SKM-1 treated with dmso at 0.1 percent for 144 hours (cell line): ENCODE measurements around the gene RREB1.

Source experiments
- DNase-seq: peaks from one replicate; lab custom pipeline; 2025; ENCODE audit not compliant: unreplicated experiment; lab: John Stamatoyannopoulos, UW

Gene RREB1

DNA sequence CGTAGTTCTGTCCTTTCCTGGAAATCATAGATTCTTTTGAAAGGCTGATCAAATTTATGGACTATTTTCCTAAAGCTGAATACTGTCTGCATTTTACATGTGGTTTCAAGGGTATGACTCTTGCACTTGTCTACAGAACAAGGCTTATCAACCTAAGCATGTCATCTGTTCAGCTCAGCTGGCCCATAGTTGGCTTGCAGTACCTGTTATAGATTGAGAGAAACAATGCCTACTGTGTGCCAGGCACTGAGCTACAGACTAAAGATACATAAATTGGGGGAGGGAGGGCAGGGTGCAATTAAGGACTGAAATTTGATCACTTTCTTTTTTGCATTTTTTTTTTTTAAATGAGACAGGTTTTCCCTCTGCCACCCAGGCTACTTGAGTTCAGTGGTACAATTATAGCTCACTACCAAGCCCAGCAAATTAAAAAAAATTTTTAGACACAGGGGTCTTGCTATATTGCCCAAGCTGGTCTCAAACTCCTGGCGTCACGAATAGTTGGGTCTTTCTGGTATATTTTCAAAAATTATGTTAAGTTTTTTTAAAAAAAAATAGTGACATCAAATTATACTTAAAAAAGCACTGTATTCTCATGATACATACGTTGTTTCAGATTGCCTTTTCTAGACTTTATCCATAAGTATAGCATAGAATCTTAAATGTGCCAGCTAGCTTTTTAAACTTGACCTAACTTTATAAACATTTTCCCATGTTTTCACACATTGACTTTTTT, 52.2 kb downstream of the RREB1 start:
- DNase-seq, result no peak

DNA sequence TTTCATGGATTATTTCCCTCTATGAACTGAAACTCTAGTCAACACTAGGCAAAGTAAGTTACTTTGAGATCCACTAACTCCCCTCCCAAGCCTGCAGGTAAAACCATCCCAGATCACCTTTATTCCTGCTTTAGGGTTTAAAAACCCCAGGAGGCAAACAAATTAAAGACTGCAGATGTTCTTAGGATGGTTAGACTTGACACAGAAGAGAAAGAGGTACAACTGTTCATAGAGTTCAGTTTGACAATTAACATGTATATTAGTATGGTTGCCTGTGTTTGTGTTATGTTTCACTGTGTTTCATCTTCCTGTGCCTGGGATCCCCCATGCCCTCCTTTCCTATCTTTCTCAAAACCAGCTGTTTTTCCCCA, 53.5 kb downstream of the RREB1 start:
- DNase-seq, result no peak

DNA sequence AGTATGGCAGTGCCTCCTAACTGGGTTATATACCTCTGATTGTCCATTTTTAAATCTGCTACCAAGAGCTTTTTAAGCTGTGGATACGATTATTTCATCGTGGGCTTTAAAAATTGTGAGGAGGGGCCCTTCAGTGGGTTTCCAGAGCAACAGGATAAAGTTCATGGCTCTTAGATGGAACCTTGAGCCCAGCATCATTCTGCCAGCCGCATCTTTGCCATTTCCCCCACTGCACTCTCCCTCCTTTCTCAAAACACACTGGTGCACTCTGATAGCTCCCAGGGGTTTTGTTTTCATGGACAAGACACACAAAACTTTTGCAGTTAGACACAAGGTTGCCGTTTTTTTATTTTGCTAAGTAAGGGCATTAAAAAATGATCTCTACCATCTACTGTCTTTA, 54.1 kb downstream of the RREB1 start:
- DNase-seq, result no peak

DNA sequence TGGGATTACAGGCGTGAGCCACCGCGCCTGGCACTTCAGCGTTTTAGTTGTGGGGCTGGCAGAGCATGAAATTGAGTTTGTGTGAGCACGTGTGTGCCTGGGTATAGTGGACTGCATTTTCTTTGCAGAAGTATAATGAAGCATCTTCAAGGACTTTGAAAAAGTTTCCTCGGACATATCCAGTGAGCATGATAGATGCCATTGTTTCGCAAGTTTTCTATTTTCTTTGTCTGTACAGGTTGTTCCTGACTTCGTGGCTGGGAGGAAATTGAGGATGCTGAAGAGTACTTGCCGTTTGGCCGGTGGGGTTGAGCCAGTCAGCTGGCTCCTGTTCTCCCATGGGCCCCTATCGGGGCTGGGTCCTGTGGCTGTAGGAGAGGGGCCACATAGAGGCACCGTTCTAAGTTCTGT, 55.9 kb downstream of the RREB1 start:
- DNase-seq, result no peak

DNA sequence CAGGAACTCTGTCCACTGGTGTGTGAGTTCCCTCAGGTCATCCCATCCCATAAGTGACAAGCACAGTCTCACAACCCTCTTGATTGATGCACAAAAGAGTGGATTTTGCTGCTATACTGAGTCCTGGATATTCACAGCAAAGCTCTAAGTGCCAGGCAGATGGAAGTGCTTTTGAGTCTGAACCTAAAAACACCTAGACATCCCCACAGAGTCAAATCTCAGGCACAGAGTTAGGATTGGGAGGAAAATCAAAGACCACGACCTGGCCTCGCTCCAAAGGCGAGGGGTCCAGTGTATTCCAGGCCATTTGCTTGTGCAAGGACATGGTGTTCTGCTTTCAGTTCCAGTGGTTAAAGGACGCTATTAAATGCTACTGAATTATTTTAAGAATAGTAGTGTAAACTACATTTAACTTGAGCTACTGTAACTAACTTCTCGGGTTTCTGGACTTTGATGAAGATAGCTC, 56.8 kb downstream of the RREB1 start:
- no peak for DNase-seq

DNA sequence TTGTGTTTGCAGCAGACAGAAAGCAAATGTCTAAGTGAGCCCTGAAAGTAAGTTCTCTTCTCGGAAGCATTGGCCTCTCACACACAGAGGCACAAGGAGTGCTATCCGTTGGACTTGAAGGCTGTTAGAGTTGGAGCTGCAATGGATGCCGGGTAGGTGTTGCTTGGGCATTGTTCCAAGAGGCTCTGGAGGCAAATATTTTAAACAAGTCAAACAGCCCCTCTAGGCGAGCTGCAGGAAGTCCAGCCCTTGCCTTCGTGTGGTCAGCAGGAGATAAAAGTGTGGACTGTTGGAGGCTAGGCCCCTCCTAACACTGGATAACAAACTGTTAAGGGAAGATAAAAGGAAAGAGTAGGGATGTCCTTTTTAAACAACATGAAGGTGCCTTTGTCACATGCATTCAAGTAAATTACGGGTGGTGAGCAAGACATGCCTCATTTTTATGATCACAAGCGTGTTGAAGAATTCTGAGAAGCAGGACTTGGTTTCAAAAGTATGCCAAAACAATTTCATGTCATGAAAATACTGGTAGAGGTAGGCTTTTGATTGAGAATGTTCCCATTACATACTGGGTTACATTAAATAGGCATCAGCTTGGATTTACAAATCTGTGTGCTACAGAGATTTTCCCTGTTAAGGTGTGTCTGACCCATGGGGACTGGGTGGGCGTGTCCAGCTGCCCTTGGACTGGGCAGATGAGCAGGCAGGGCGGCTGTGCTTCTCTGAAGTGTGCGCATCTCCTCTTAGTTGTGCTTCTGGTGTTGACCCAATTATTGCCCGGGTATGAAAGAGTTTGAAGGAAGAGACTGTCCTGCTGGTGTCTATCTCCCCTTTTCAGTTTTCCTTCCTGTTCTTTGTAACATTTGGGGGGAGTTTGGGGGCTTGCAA, 57.5 kb downstream of the RREB1 start:
- no peak for DNase-seq

DNA sequence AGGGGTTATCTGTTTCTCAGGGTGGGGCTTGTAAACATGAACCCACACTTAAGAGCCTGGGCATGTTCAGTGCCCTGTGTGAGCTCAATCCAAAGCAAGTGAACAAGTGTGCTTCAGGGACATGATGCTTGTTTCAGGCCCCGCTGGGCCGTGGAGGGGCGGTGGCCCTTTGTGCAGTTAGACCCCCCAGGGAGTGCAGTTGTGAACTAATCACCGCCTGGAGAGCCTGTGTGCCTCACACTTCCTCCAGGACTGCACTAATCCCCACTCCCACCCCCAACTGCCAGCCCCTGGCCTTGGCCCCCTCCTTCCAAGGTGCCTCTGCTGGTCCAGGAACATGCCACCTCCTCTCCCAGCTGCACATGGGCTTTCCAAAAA, 58.1 kb downstream of the RREB1 start:
- no peak for DNase-seq

DNA sequence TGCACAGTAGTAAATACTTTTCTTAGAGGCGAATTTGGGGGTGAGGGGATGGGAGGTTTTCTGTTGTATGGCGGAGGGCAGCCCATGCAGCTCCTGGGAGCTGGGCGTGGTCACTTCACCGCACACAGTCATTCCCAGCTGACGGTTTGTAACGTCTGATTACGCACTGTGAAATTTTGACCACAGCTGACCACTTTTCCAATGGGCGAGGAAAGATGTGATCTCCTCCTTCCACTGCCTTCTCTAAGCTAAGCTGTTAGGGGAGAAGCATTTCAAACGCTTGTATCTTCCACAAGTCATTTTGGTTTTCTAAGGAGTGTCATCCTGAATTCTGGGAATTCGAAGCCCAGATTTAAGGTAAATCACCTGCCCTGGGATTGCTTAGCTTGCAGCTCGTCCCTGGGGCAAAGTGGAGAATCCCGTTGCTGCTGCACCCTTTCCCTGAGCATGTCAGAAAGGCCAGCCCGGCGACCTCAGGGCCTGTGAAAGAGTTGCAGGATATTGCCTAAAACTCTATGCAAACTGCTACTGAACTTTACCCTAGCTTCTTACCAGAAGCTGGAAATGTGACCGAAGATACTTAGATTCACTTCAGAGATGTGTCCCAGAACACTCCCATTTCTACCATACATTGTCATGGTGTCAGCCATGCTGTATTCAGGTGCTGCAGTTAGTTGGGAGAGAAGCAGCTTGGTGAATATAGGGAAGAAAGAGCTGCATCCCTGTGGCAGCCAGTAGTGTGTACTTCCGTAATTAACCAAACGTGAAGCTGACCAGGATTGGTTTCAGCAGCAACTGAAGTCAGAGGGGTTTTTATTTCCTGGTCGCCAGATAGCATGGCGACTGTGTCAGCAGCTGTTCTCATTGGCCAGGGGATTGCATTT, 58.9 kb downstream of the RREB1 start:
- peak; percentile 85 for DNase-seq

DNA sequence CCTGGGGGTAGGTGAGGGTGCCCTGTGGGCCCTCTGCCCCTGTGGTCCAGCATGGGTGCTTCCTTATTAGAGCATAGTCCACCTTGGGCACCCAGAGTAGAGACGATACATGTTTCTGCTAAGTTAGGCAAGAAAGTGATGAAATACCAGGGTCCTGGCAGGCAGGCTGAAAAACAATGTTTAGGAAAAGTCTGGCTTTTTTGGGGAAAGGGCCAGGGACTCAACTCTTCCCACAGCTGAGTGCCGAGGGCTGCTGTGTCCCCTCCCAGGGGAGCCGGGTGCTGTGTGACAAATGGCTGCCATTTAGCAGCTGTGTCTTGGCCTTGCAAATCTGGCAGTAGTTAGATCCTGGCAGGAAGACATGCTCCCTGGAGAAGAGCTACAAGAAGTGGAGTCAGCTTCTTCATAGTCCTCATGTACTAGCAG, 61.5 kb downstream of the RREB1 start:
- no peak for DNase-seq

DNA sequence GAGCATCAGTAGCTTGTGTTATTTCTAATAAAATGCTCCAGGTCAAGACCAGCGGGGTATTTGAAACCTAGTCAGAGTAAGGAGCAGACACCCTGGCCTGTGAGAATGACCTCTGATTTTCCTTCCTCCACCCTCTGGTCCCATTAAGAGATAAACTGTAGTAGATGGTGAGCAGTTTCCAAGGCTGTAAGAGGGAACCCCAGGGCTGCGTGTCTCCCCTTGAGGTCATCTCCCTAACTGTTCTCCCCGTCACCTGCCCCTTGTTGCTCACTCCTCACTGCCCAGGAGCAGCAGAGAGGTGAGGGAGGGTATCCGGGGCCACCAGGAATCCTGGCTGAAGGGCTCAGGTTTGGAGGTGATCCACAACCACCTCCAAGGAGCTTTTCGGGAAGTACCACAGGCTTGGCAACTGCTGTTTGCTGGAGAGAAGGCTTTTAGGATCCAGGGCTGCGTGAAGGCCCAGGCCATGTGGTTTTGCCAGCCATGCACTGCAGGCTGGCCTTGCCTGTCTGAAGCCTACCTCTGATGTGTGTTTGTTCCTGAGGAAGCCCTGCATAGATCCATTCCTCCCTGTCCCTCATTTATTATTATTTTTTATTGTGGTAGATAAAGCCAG, 62.5 kb downstream of the RREB1 start:
- DNase-seq, result no peak

DNA sequence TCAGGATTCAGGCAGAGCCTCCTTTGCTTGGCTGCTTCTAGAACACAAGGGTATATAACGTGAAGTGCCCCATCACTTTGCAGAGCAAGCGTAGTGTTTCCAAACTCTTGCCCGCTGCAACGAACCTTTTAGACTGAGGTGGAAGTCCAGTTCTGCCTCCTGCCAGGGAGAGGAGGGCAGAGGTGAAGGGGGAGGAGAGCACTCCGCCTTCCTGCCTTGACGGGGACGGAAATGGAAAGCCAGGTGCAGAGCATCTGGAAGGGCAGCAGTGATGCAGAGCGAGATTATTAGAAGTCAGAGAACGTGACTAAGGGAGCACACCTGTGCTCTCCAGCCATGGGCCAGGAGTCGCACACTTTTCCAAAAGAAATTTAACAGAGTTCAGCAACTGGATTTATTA, 63.4 kb downstream of the RREB1 start:
- no peak for DNase-seq

DNA sequence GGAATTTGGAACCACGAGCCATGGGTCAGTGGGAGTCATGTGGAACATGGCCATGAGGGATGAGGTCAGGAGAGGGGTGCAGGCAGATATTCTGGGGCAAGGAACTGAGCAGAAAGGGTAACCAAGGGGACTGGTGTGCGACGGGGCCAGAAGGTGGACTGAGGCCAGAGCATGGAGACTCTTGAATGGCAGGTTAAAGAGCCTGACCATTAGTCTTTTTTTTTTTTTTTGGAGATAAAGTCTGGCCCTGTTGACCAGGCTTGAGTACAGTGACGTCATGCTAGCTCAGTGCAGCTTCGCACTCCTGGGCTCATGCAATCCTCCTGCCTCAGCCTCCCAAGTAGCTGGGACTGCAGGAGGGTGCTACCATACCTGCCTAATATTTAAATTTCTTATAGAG, 64.0 kb downstream of the RREB1 start:
- DNase-seq, result no peak

DNA sequence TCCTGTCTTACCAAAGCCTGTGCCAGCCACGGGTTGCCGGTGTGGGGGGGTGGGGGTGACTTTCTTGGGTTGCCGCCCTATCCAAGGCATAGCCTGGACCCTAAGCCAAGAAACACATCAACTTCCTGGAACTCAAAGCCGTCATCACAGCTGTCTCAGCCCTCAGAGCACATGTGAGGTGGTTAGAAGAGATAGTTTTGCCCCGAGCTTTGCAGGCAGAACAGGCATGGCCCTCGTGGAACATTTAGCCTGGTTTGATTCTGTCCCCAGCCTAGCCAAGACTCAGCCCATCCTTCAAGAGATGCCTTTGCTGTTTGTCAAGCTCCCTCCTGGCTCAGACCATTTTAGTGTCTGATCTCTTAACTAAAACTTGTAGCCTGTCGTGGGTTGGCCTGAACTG, 64.9 kb downstream of the RREB1 start:
- DNase-seq, result no peak

DNA sequence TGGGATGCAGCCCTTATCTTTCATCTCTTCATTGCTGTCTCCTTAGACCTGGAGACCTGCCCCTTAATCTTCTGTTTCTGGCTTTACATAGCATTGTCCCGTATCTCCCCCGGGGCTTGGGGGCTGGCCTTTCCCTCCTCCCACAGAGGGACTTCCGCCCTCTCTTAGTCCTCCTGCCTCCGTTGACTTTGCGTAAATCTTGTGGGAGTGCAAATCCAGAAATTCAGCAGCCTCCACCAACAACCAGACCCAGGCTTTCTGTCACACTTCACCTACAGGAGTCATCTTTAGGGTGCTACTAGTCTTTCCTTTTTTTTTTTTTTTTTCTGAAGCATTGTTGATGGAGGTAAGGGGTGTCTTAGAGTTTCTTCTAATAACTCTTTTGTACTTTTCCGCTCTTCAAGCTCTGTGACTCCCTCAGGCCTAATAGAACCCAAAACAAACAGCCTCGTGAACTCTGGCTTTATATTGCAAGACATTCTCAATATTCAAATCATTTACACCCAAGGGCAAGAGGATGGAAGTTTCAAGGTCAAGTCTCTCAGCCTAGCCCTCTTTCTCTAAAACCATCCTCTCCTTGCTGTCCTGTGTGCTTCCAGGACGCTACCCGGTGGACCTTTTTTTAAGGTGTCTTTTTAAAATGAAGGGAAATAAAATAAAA, 66.2 kb downstream of the RREB1 start:
- DNase-seq, result no peak

DNA sequence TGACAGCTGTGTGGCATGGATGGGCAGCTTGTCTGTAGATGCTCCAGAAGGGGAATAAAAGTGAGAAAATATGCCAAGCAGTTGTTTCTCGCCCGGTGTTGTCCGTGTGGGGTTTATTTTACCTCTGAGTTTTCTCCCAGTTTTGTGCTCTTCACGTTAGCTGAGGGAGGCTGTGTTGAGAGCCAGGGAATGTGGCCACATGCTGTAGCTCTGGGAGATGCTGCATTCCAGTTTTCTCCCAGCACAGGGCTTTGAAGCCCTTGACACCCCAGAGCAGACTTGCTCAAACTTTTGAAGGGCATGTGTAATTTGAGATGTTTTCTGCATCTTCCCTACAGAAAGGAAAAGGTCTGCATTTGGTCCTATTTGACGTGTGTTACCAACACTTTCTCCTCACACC, 67.7 kb downstream of the RREB1 start:
- DNase-seq, result no peak

DNA sequence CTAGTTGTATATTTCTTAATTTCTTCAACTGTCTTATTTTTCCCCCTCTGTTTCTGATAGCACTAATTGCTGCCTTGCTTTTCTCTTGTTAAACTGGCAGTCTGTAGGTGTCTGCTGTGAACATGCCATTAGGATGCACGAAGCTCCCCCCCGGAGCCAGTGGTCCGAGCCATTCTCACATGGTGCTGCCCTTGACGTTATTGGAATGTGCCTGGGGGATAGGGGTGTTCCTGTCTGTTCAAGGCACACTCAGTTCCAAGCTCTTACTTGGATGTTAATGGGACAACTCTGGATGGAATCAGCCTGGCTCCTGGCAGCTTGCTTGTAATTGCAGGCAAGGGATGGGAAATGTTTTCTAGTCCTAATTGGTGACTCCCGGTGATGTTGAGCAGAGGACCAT, 68.4 kb downstream of the RREB1 start:
- no peak for DNase-seq

DNA sequence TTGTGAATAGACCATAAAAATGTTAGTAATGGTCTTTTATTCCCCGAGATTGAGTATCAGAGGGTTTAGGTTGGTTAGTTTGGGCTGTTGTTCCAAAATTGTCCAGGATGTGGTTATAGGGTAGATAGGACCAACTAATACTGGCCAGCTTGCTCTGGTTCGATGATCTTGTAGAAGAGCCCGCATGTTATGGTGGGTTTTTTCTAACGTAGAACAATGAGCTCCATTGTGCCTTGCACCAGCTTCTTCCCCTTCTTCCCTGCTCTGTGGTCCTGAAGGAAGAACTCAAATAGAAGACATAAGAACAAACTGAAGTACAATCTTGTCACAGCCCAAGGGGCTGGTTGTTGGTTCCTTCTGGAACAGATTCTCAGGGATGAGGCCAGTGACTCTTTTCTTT, 70.5 kb downstream of the RREB1 start:
- DNase-seq, result no peak

DNA sequence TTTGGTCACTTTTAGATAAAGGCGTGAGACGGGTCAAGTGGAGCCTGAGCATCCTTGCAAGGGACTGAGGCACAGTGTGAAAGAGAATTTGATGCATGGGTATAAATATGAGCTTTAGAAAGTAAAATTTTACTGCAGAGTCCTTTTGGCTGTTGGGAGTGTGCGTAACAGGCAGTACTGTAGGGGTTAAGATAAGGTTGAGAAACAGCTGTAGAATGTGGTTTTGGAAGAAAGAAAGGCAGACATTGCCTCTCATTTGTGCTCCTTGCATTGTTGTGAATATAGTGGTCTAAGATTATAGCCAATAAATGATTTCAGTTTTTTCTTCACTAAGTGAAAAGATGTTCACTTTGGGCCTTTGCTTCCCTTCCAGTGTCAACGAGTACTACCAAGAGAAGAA, 73.0 kb downstream of the RREB1 start:
- no peak for DNase-seq

DNA sequence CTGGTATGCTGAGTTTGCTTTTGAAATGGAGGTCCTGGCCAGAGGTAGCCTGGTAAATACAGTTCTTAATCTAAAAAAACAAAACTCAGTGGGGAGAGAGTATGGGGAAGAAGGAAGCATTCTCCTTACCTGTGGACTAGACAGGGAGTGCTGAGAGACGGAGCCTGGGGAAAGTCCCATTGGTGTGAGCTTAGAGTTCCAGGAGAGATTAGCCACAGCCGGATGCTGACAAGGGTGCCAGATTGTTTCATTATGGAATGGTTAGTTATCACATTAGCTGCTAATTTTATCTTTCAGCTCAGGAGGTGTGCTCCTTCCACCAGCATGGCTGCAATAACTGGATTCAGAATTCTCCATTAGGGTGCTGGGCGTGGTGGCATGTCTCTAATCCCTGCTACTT, 75.9 kb downstream of the RREB1 start:
- no peak for DNase-seq

DNA sequence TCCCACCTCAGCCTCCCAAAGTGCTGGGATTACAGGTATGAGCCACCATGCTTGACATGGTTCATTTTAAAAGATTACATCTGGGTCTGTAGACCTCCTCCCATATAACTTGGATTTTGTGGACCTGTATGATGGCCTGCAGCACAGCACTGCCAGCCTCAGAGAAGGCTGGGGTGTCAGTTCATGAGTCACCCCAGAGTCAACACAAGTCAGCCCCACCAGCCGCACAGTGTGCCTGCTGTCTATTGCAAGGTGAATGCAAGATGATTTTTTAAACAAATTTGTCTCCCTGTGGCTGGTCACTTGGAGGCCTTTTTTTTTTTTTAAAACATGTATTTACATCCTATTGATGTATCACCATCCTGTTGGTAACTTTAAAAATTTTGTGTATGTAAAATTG, 76.7 kb downstream of the RREB1 start:
- DNase-seq, result no peak

DNA sequence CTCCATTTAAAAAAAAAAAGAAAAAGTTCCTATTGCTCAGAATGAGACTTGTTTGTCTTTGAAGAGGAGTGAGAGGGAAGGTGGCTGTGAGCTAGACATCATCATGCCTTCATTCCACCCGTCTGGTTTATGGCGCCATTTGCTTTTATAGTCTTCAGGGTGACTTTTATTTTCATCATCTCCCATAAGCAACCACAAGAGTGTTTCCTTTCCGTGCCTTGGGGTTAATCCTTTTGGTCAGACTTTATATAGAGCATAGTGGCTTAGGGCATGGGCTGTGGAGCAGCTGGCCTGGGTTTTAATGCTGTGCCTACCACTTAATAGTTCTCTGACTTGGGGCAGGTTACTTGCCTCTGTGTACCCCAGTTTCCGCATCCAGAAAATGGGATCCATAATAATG, 77.8 kb downstream of the RREB1 start:
- DNase-seq, result no peak
